IPS-20b (cell line): ENCODE measurements around the gene AKR1C4.

ENCODE experiments used
- H3K27ac ChIP-seq: one replicate; pipeline ENCODE4 v1.5.1; 2013; ENCODE audit warnings: low read length
- H3K27me3 ChIP-seq: 2 replicates; pipeline ENCODE4 v1.6.1; 2013; ENCODE audit warnings: mild to moderate bottlenecking, low read length, inconsistent platforms; ENCODE audit not compliant: insufficient read depth
- H3K36me3 ChIP-seq: 2 replicates; pipeline ENCODE4 v1.6.1; 2013; ENCODE audit warnings: low read depth, mild to moderate bottlenecking, inconsistent platforms, low read length, moderate library complexity; ENCODE audit not compliant: insufficient read depth
- H3K4me1 ChIP-seq: 2 replicates; pipeline ENCODE4 v1.6.1; 2013; ENCODE audit warnings: mild to moderate bottlenecking, control low read depth, inconsistent platforms, low read length, moderate library complexity; ENCODE audit not compliant: insufficient read depth
- H3K4me3 ChIP-seq: 2 replicates; pipeline ENCODE4 v1.5.1; 2013; ENCODE audit warnings: mild to moderate bottlenecking, low read length, inconsistent platforms
- H3K9ac ChIP-seq: 2 replicates; pipeline ENCODE4 v1.6.1; 2013; ENCODE audit warnings: low read depth, mild to moderate bottlenecking, inconsistent platforms, low read length, moderate library complexity
- H3K9me3 ChIP-seq: 2 replicates; pipeline ENCODE4 v1.6.1; 2013; ENCODE audit warnings: mild to moderate bottlenecking, low read depth, low read length, inconsistent platforms; ENCODE audit not compliant: insufficient read depth

Gene AKR1C4

GRCh38 chr10:5196702-5197113 is at the start of gene AKR1C4:
Gene AKR1C4, plus strand, starts transcription at chr10:5196837. Its CDS starts 31 bp downstream, at chr10:5196868.
- Histone ChIP-seq H3K9me3 (no peaks in the 10 kb centered on the region), H3K4me1 (no peaks in the 10 kb centered on the region), H3K4me3 (no peak within 1 kb of the TSS), H3K27me3 (no peaks in the 10 kb centered on the region), H3K36me3 (no peaks in the 10 kb centered on the region), H3K9ac (no peak within 1 kb of the TSS), H3K27ac (no peak within 1 kb of the TSS)

DNA sequence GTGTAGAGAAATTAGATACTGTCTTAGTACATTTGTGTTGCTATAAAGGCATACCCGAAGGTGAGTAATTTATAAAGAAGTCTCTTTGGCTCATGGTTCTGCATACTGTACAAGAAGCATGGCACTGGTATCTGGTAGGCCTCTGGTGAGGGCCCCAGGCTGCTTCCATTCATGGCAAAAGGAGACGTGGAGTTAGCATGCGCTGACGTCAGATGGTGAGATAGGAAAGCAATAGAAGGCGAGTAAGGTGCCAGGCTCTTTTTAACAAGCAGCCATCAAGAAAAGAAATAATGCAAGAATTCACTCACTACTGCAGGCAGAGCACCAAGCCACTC is 49.8 kb upstream of the AKR1C4 start:
- Histone ChIP-seq H3K9me3 (peaks cover 45% of the 10 kb centered on the region), H3K9ac (no peak overlapping the region), H3K36me3 (no peaks in the 10 kb centered on the region), H3K4me1 (no peaks in the 10 kb centered on the region), H3K27ac (no peak overlapping the region), H3K27me3 (no peaks in the 10 kb centered on the region), H3K4me3 (no peak overlapping the region)

- Histone ChIP-seq H3K9me3 (peaks cover 45% of the 10 kb centered on the region), H3K9ac (no peak overlapping the region), H3K4me3 (no peak overlapping the region), H3K27me3 (no peaks in the 10 kb centered on the region), H3K36me3 (no peaks in the 10 kb centered on the region), H3K4me1 (no peaks in the 10 kb centered on the region), H3K27ac (no peak overlapping the region)
These were observed 49.2 kb upstream of the AKR1C4 start for GRCh38 chr10:5147255-5147980.

DNA sequence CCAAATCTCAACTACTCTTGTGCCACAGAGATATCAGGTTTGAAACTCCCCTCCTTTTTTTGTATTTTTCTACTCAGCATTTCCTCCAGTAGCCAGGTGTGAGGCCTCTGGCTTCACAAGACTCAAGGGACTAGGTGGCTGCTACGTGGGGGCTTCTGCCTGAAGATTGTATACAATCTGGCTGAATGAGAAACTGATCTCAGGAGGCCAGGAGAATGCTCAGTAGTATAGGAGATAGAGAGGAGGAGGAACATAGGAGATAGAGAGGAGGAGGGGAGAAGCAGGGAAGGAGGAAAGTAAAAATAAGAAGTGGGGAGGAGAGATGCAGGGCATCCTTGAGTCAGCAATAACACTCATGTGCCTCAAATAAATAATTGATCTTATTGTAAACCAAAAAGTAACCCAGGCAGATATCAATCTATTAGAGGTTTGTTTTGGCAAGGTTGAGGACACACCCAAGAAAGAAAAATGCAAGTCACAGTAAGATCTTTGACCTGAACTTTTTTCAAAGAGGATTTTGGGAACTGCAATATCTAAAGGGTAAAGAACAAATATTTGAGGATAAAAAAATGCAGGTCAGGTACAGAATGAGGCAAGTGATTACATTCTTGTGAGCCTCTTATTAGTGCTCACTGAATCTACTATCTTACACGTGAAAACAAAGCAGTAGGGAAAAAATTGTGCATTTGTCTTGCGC is 48.5 kb upstream of the AKR1C4 start:
- Histone ChIP-seq H3K36me3 (no peaks in the 10 kb centered on the region), H3K4me1 (no peaks in the 10 kb centered on the region), H3K4me3 (no peak overlapping the region), H3K27me3 (no peaks in the 10 kb centered on the region), H3K9ac (no peak overlapping the region), H3K27ac (no peak overlapping the region), H3K9me3 (peaks cover 47% of the 10 kb centered on the region)

DNA sequence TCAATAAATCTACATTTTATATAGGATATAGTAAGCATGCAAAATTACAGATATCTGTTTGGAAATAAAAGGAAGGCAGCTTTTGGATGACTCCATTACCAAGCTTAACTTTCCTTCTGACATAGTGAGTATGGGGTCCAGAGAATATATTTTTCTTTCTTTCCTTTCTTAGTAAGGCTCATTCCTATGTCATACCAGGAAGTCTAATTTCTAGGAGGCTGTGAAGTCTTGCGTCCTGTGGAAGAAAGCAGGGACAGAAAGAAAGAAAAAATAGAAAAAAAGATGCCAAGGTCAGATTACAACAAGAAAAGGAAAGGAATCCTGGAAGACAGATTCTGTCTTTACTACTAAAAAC is 48.0 kb upstream of the AKR1C4 start:
- Histone ChIP-seq H3K27ac (no peak overlapping the region), H3K4me1 (no peaks in the 10 kb centered on the region), H3K4me3 (no peak overlapping the region), H3K36me3 (no peaks in the 10 kb centered on the region), H3K27me3 (no peaks in the 10 kb centered on the region), H3K9ac (no peak overlapping the region), H3K9me3 (peaks cover 49% of the 10 kb centered on the region)

DNA sequence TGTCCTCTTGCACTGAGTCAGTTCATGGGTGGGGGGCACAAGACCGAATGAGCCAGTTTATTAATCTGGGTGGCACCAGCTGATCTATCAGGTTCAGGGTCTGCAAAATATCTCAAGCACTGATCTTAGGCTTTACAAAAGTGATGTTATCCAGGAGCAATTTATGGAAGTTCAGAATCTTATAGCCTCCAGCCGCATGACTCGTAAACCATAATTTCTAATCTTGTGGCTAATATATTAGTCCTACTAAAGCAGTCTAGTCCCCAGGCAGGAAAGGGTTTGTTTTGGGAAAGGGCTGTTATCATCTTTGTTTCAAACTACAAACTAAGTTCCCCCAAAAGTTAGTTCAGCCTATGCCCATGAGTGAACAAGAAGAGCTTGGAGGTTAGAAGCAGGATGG is 45.6 kb upstream of the AKR1C4 start:
- Histone ChIP-seq H3K9ac (no peak overlapping the region), H3K36me3 (no peaks in the 10 kb centered on the region), H3K9me3 (peaks cover 65% of the 10 kb centered on the region), H3K27me3 (no peaks in the 10 kb centered on the region), H3K4me1 (no peaks in the 10 kb centered on the region), H3K4me3 (no peak overlapping the region), H3K27ac (no peak overlapping the region)

DNA sequence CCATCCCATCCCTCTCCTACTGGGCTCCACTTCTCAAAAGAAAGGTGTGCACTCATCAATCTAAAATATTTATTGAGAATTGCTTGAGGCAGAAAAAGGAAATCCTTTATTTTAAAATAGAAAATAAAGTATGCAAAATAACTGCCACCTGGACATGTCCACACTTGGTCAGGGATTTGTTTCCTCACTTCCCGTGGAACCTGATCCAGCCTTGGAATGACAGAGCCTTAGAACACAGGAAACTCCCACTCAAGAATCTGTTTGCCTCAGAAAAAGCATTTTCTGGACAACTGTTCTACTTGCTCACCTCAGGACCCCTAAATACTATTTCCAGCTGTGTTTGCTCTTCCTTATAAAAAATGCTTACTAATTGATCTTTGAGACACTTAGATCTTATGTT is 40.7 kb upstream of the AKR1C4 start:
- Histone ChIP-seq H3K36me3 (no peaks in the 10 kb centered on the region), H3K9ac (no peak overlapping the region), H3K4me3 (no peak overlapping the region), H3K27ac (no peak overlapping the region), H3K27me3 (no peaks in the 10 kb centered on the region), H3K4me1 (no peaks in the 10 kb centered on the region), H3K9me3 (peaks cover 77% of the 10 kb centered on the region)

GRCh38 chr10:5157501-5157900 is 39.1 kb upstream of the AKR1C4 start:
- no peaks in the 10 kb centered on the region for H3K27me3 ChIP-seq
- H3K9ac ChIP-seq = no peak overlapping the region
- H3K4me1 ChIP-seq = no peaks in the 10 kb centered on the region
- no peaks in the 10 kb centered on the region for H3K36me3 ChIP-seq
- H3K4me3 ChIP-seq = no peak overlapping the region
- H3K27ac ChIP-seq = no peak overlapping the region
- H3K9me3 ChIP-seq = peaks cover 82% of the 10 kb centered on the region

- Histone ChIP-seq H3K27me3 (no peaks in the 10 kb centered on the region), H3K27ac (no peak overlapping the region), H3K4me3 (no peak overlapping the region), H3K4me1 (no peaks in the 10 kb centered on the region), H3K9me3 (peaks cover 88% of the 10 kb centered on the region), H3K36me3 (no peaks in the 10 kb centered on the region), H3K9ac (no peak overlapping the region)
These were observed 37.5 kb upstream of the AKR1C4 start for GRCh38 chr10:5159126-5159525.

DNA sequence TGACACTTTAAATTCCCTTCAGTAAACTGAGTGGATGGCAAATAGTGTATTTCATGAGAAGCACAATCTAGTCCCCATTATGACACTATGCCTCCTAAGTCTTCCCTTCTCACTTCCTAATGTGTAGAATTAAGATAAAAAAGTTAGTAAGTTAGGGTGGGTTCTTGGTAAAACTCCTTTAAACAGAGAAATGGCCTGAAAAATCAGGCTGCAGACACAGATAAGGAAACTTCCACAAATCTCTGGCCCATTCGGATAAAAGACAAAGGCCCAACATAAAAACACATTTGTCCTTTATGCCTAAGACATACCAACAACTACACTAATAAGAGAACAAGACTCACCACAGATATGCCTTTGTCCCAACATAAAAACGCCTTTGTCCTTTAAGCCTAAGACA is 33.1 kb upstream of the AKR1C4 start:
- Histone ChIP-seq H3K27ac (no peak overlapping the region), H3K4me3 (no peak overlapping the region), H3K4me1 (no peaks in the 10 kb centered on the region), H3K36me3 (no peaks in the 10 kb centered on the region), H3K9me3 (peaks cover 81% of the 10 kb centered on the region), H3K27me3 (peaks cover 9% of the 10 kb centered on the region), H3K9ac (no peak overlapping the region)

DNA sequence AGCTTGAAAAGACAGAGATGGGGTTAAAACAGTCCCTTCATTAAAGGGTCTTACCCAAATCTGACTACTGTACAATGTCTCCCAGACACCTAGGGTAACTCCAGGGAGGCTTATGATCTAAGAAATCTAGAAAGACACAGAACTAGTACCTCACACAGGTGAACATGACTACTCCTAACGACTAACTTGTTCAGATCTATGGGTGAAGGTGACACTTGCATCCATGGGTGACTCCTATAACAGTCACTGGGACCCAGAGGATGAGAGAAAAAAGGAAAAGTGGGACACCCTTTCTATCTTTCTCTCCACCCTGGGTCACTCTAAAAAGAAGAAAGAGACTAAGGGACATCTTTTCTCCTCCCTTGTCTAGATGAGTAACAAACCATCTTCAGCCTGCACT is 30.9 kb upstream of the AKR1C4 start:
- Histone ChIP-seq H3K27me3 (peaks cover 32% of the 10 kb centered on the region), H3K36me3 (no peaks in the 10 kb centered on the region), H3K9me3 (peaks cover 74% of the 10 kb centered on the region), H3K9ac (no peak overlapping the region), H3K4me3 (no peak overlapping the region), H3K4me1 (no peaks in the 10 kb centered on the region), H3K27ac (no peak overlapping the region)

GRCh38 chr10:5168897-5169420 is 27.7 kb upstream of the AKR1C4 start:
- Histone ChIP-seq H3K9me3 (peaks cover 60% of the 10 kb centered on the region), H3K36me3 (no peaks in the 10 kb centered on the region), H3K9ac (no peak overlapping the region), H3K4me1 (no peaks in the 10 kb centered on the region), H3K27ac (no peak overlapping the region), H3K4me3 (no peak overlapping the region), H3K27me3 (peaks cover 35% of the 10 kb centered on the region)
